SIG-M5 (cell line): ENCODE data around the gene CACNG7.

Source experiments
- DNase-seq: peaks from one replicate; lab custom pipeline; 2025; lab: John Stamatoyannopoulos, UW

The CACNG7 gene

DNA sequence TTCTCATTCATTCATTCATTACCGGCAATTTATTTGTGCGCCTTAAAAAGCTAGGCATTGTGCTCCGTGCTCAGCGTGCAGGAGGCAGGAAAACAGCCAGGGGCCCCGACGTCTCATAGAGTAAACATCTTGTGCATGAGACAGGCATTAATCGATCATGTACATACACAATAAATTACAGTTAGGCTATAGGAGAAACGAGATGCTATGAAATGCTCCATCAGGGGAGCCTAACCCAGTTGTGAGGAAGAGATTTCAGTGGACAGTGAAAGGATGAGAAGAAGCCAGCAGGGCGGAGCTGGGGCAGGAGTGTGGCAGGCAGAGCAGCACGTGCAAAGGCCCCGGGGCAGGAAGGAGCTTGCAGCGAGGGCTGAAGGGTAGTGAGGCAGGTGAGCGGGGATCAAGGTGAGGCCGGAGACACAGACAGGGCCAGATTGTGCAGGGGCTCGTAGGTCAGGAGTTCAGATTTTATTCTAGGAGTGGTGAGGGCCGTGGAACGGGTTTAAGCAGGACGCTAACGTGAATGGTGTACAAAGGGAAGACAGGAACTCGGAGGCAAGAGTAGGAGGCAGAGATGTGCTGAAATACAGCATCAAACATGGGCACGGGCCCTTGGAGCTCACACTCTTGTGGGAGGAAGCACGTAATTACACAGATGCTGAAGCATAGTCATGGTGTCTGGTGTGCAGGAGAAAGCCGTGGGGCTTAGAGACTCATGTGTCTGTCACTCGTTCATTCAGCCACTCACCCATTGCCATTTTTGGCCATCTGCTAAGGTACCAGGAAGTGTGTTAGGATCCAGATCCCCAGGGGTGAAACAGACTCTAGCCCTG, 74.6 kb downstream of the CACNG7 start:
- DNase-seq = no peak

DNA sequence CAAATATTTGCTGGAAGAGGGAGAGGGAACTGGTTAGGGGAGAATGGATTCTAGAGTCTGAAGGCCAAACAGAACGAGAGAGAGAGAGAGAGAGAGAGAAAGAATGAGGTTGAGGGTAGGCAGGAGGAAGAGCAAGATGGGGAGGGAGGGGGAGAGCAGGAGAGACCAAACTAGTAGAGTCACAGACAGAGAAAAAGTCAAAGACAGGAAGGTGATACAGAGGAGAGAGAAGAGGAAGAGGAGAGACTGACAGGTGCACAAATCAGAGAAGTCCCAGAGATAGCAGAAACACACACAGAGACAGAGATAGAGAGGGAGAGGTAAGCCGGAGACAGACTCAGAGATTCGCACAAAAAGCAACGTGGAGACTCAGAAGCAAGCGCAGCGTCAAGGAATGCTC, 76.8 kb downstream of the CACNG7 start:
- no peak for DNase-seq

DNA sequence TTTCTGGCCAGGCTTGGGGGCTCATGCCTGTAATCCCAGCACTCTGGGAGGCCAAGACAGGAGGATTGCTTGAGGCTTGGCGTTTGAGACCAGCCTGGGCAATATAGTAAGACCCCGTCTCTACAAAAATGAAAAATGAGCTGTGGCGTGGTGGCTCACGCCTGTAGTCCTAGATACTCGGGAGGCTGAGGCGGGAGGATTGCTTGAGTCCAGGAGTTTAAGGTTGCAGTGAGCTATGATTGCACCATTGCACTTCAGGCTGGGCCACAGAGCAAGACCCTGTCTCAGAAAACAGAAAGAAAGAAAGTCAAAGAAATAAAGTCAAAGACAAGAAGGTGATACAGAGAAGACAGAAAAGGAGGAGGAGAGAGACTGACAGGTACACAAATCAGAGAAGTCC, 79.9 kb downstream of the CACNG7 start:
- DNase-seq = no peak

DNA sequence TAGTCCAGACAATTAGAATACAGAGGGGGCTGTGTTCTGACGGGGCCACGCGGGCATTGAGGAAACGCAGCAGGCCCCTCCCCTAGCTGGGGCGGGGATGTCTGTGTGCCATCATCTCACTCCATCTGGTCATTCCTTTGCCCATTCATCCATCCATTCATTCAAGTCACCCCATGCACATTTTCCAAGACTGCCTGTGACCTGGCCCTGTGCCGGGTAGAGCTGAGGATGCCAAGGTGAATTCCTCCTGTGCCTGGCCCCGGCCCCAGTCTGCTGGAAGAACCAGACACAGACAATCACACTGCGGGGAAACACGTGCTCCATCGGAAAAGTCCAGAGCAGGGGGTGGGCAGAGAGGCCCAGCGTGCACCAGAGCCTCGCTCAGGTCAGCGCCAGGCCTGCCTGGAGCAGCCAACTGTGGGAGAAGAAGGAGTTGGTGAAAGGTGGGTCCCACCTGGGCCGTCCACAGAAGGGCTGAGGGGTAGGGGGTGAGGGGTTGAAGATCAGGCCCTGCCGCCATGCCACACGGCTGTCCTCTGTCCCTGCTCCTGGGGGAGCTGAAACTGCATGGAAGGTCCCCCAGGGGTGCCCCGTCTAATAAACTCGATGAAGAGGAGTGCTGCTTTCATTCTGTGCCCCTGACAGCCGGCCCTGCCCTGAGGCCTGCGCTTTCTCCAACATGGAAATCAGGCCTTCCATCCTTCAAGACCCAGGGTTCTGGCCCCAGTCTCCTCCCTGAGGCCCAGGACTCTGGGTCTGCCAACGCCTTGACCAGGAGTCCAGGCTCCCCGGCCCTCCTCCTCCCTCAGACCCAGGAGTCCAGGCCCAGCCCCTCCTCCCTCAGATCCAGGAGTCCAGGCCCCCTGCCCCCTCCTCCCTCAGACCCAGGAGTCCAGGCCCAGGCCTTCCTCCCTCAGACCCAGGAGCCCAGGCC, 80.8 kb downstream of the CACNG7 start:
- no peak for DNase-seq

DNA sequence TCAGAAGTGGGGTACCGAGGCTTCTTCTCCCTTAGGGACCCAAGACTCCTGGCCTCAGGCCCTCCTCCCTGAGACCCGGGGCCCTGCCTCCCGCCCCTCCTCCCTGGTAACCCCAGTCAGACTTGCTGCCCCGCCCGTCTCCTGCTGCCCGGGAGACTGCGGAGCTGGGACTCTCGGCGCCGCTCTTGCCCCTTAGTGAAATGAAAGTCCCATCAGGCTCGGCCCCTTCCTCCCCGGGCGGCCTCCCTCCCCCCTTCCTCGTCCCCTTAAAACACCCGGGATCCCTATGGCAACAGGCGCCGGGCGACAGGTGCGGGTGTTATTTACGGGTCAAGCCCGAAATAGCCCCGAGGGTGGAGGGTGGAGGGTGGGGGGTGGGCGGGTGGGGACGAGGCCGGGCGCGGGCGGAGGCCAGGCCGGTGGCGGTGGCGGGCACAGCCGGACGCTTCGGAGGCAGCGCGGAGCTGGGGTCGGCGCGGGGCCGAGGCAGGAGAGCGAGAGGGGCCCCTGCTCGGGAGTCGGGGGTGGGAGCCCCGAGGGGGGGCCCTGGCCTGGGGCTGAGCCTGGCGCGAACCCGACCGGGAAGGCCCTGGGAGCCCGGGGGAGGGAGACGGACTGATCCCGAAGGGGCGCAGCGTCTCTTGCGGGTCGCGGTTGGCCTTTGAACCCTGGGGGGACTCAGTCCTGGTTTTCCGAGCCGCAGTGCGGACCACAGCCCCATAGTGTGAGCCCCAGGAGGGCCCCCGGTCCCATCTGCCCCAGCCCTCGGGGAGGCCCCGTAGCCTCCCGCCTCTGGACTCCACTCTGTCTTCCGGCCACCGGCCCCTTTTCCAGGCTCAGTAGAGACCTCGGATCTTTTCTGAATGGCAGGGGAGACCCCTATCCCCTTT, 82.4 kb downstream of the CACNG7 start, which contains the start of gene CACNG6:
Gene CACNG6, plus strand, starts transcription at position 414 of the 890 bp plus-strand sequence. CDS start 1,241 bp downstream, outside the sequence.
- no peak for DNase-seq

DNA sequence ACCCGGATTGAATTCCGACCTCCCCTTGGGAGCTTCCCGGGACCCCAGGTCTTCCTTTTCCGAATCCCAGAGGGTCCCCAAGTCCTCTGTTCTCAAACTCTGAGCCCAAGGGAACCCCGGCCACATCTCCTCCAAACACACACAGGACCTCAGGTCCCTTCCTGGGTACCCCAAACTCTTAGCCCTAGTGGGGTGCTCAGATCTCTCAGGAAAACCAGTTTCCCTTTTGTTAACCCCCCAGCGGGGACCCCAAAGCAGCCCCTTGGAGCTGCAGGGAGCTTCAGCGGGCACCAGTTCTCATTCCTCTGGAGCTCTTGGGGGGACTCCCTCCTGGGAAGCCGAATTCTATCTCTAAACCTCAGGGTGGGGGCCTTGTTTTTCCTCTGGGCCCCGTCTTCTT, 83.1 kb downstream of the CACNG7 start:
- no peak for DNase-seq

DNA sequence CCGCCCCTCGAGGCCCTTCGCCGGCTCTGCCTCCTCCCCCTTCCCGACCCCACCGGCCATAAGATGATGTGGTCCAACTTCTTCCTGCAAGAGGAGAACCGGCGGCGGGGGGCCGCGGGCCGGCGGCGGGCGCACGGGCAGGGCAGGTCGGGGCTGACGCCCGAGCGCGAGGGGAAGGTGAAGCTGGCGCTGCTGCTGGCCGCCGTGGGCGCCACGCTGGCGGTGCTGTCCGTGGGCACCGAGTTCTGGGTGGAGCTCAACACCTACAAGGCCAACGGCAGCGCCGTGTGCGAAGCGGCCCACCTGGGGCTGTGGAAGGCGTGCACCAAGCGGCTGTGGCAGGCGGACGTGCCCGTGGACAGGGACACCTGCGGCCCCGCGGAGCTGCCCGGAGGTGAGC, 83.7 kb downstream of the CACNG7 start:
- DNase-seq = no peak

DNA sequence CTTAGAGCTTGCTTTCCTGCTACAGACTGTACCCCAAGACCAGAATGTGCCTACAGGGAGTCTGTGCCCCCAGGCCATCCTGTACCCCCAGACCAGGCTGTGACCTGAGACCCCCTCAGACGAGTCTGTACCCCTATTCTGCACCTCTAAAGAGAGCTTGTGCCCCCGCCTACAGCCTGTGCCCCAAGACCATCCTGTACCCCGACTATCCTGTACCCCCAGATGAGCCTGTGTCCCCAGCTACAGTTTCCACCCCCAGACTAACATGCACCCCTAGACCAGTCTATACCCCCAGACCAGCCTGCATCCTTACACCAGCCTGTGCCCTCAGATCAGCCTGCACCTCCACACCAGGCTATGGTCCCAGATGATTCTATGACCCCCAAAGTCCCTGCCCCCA, 84.4 kb downstream of the CACNG7 start:
- DNase-seq = no peak
